Measurements from ENCODE around the gene TXNDC2. TPM values are rescaled to one million over a fixed set of nuclear protein-coding genes. Genes with fewer than 3 reads are reported as not detected.

The TXNDC2 gene
- total RNA-seq, 4 donors from 2014 or later, result not detected

- intact Hi-C loops (cut with DNase I; ENCODE audit: low total_unique reads), result no loop called here
- in situ Hi-C loops (cut with MboI; ENCODE audit: low sequenced_read_pairs in 4 of 4), result no loop called here
- Histone ChIP-seq H3K4me3 (no peak overlapping the region), H3K27ac (no peak overlapping the region), H3K9me3 (no peaks in the 10 kb centered on the region), H3K27me3 (no peaks in the 10 kb centered on the region), H3K4me1 (no peaks in the 10 kb centered on the region), H3K36me3 (no peaks in the 10 kb centered on the region)
- no peak for TF ChIP-seq POLR2A (IDR thresholded peaks at IDR 0.05)
- TF ChIP-seq CTCF (IDR thresholded peaks at IDR 0.05 in 4 of 5, conservative IDR thresholded peaks at IDR 0.05 in 1 of 5), result no peak
- no peak for ATAC-seq
- no peak for DNase-seq
Measured at GRCh38 chr18:9871244-9871746, 14.5 kb upstream of the TXNDC2 start.

- Histone ChIP-seq H3K9me3 (no peaks in the 10 kb centered on the region), H3K36me3 (no peaks in the 10 kb centered on the region), H3K27ac (no peak overlapping the region), H3K27me3 (no peaks in the 10 kb centered on the region), H3K4me1 (peaks cover 0 to 4% of the 10 kb centered on the region in 2 donors), H3K4me3 (no peak overlapping the region)
- in situ Hi-C loops (cut with MboI; ENCODE audit: low sequenced_read_pairs in 4 of 4) (no loop called here), intact Hi-C loops (cut with DNase I; ENCODE audit: low total_unique reads) (no loop called here)
- DNase-seq (no peak), ATAC-seq (no peak)
- TF ChIP-seq POLR2A (IDR thresholded peaks at IDR 0.05) (no peak), CTCF (IDR thresholded peaks at IDR 0.05 in 4 of 5, conservative IDR thresholded peaks at IDR 0.05 in 1 of 5) (no peak)
Measured at GRCh38 chr18:9872823-9873222, 12.9 kb upstream of the TXNDC2 start.

- intact Hi-C loops (cut with DNase I; ENCODE audit: low total_unique reads) (no loop called here), in situ Hi-C loops (cut with MboI; ENCODE audit: low sequenced_read_pairs in 4 of 4) (no loop called here)
- TF ChIP-seq POLR2A (IDR thresholded peaks at IDR 0.05) (no peak), CTCF (IDR thresholded peaks at IDR 0.05 in 4 of 5, conservative IDR thresholded peaks at IDR 0.05 in 1 of 5) (no peak)
- no peak for ATAC-seq
- no peaks in the 10 kb centered on the region for H3K36me3 ChIP-seq
- H3K27ac ChIP-seq, result no peak overlapping the region
- DNase-seq, result no peak
- H3K9me3 ChIP-seq, result no peaks in the 10 kb centered on the region
- no peaks in the 10 kb centered on the region for H3K27me3 ChIP-seq
- H3K4me1 ChIP-seq, result peaks cover 0 to 4% of the 10 kb centered on the region in 2 donors
- no peak overlapping the region for H3K4me3 ChIP-seq
Measured at GRCh38 chr18:9874728-9875127, 11.0 kb upstream of the TXNDC2 start.

- TF ChIP-seq CTCF (IDR thresholded peaks at IDR 0.05 in 4 of 5, conservative IDR thresholded peaks at IDR 0.05 in 1 of 5) (no peak), POLR2A (IDR thresholded peaks at IDR 0.05) (no peak)
- Histone ChIP-seq H3K4me3 (no peak overlapping the region), H3K27me3 (no peaks in the 10 kb centered on the region), H3K4me1 (peaks cover 0 to 4% of the 10 kb centered on the region in 2 donors), H3K9me3 (no peaks in the 10 kb centered on the region), H3K27ac (no peak overlapping the region), H3K36me3 (no peaks in the 10 kb centered on the region)
- intact Hi-C loops (cut with DNase I; ENCODE audit: low total_unique reads) (no loop called here), in situ Hi-C loops (cut with MboI; ENCODE audit: low sequenced_read_pairs in 4 of 4) (no loop called here)
- ATAC-seq, result no peak
- no peak for DNase-seq
Measured at GRCh38 chr18:9876212-9876866, 9.4 kb upstream of the TXNDC2 start.
